Muscle of arm (tissue), 12 donors: ENCODE measurements around the gene KCTD4. TPM values are rescaled to one million over a fixed set of nuclear protein-coding genes. Genes with fewer than 3 reads are reported as not detected.

Experiments used
- DNase-seq: peaks from one replicate; pipeline ENCODE4 v3.0.0-alpha.2; 2013
- polyA plus RNA-seq, 12 donors: library from polyadenylated mRNA; unstranded; fragments of 120-200 nt; gene quantifications; one replicate each; pipeline ENCODE4 v1.2.1, GENCODE V29; 2013; ENCODE audit not compliant: insufficient read length in 12 of 12

Gene KCTD4
- polyA plus RNA-seq, 12 donors = 0.07 to 0.26 (median 0.16) TPM; not detected in 5

GRCh38 chr13:45178349-45179162 is 22.3 kb downstream of the KCTD4 start:
- DNase-seq = peak; percentile 52

- no peak for DNase-seq
Measured at GRCh38 chr13:45174478-45174877, 26.4 kb downstream of the KCTD4 start.

GRCh38 chr13:45168555-45168930 is 32.3 kb downstream of the KCTD4 start:
- no peak for DNase-seq

GRCh38 chr13:45167611-45168554 is 33.0 kb downstream of the KCTD4 start:
- DNase-seq = no peak

GRCh38 chr13:45166858-45167257 is 34.0 kb downstream of the KCTD4 start:
- no peak for DNase-seq

- DNase-seq = no peak
Measured at GRCh38 chr13:45162821-45163220, 38.0 kb downstream of the KCTD4 start.

GRCh38 chr13:45162194-45162593 is 38.7 kb downstream of the KCTD4 start:
- no peak for DNase-seq

- no peak for DNase-seq
Measured at GRCh38 chr13:45156565-45157361, 44.1 kb downstream of the KCTD4 start.

- no peak for DNase-seq
Measured at GRCh38 chr13:45149964-45150363, 50.9 kb downstream of the KCTD4 start.

- DNase-seq = no peak
Measured at GRCh38 chr13:45143346-45143751, 57.5 kb downstream of the KCTD4 start.

Other genes starting within 250 kb of the KCTD4 start
- 10 to 100 TPM in 1 of 12 donors, 1 to 10 TPM in 10, not detected in 1; 8.1 to 10.8 (median 9.0) TPM for gene NUFIP1, start 211.6 kb downstream of the KCTD4 start, polyA plus RNA-seq
- gene GPALPP1, start 211.5 kb downstream of the KCTD4 start, polyA plus RNA-seq = 10 to 100 TPM in 11 of 12 donors, not detected in 1; 24.0 to 45.9 (median 31.7) TPM
- 10 to 100 TPM in 10 of 12 donors, 1 to 10 TPM in 1, not detected in 1; 8.9 to 22.8 (median 19.7) TPM for gene GTF2F2, start 80.5 kb downstream of the KCTD4 start, polyA plus RNA-seq
- gene TPT1, start 140.1 kb upstream of the KCTD4 start, polyA plus RNA-seq = over 10,000 TPM in 1 of 12 donors, 1,000 to 10,000 TPM in 10, 100 to 1,000 TPM in 1; 939 to 10,110 (median 8,602) TPM
- 10 to 100 TPM in 11 of 12 donors, not detected in 1; 12.6 to 24.2 (median 18.3) TPM for gene SLC25A30, start 217.3 kb upstream of the KCTD4 start, polyA plus RNA-seq